Neural cell (in vitro differentiated cells): ENCODE results near the gene RPS24. TPM values are rescaled to one million over a fixed set of nuclear protein-coding genes. Genes with fewer than 3 reads are reported as not detected.

ENCODE experiments used
- H2AFZ ChIP-seq: fragments of 200-600, 300-800 bp; sonication (generic), shearing (Covaris generic); 2 replicates; pipeline ENCODE4 v1.6.0; 2014; ENCODE audit warnings: low read depth, mild to moderate bottlenecking, antibody characterized with exemption, low read length, moderate library complexity
- H3F3A ChIP-seq: fragments of 200-600 bp; shearing (Covaris generic); 2 replicates; pipeline ENCODE4 v1.6.1; 2016; ENCODE audit warnings: mild to moderate bottlenecking, moderate library complexity, mixed read lengths, antibody characterized with exemption, low read length; ENCODE audit not compliant: insufficient read depth, poor library complexity, severe bottlenecking
- H3K27ac ChIP-seq: fragments of 200-600, 300-800 bp; sonication (generic), shearing (Covaris generic); 2 replicates; pipeline ENCODE4 v1.5.1; 2014; ENCODE audit warnings: mild to moderate bottlenecking, low read length, moderate library complexity
- H3K27me3 ChIP-seq: fragments of 300-800, 200-600 bp; sonication (generic), shearing (Covaris generic); 2 replicates; pipeline ENCODE4 v1.6.0; 2014; ENCODE audit warnings: mild to moderate bottlenecking, low read depth, low read length, moderate library complexity; ENCODE audit not compliant: insufficient read depth
- H3K36me3 ChIP-seq: fragments of 300-800, 200-600 bp; sonication (generic), shearing (Covaris generic); 2 replicates; pipeline ENCODE4 v1.5.1; 2014; ENCODE audit warnings: mild to moderate bottlenecking, antibody characterized with exemption, low read length, moderate library complexity; ENCODE audit not compliant: insufficient read depth
- H3K4me2 ChIP-seq: fragments of 300-800, 200-600 bp; sonication (generic), shearing (Covaris generic); 2 replicates; pipeline ENCODE4 v1.6.0; 2014; ENCODE audit warnings: mild to moderate bottlenecking, low read length
- H3K4me3 ChIP-seq: fragments of 300-800, 200-600 bp; sonication (generic), shearing (Covaris generic); 2 replicates; pipeline ENCODE4 v1.5.1; 2014; ENCODE audit warnings: mild to moderate bottlenecking, low read length, moderate library complexity
- H3K79me2 ChIP-seq: fragments of 200-600 bp; shearing (Covaris generic); replicated peaks from 2 replicates; pipeline ENCODE4 v1.6.0; 2014; ENCODE audit warnings: mild to moderate bottlenecking, low read length, moderate library complexity; ENCODE audit not compliant: insufficient read depth
- H3K9ac ChIP-seq: fragments of 300-800, 200-600 bp; sonication (generic), shearing (Covaris generic); 2 replicates; pipeline ENCODE4 v1.6.1; 2016; ENCODE audit warnings: mild to moderate bottlenecking, low read length, mixed read lengths
- H3K9me2 ChIP-seq: fragments of 200-600 bp; shearing (Covaris generic); 2 replicates; pipeline ENCODE4 v1.6.1; 2016; ENCODE audit warnings: mild to moderate bottlenecking, low read length, mixed read lengths; ENCODE audit not compliant: insufficient read depth
- H3K9me3 ChIP-seq: fragments of 200-600, 300-800 bp; sonication (generic), shearing (Covaris generic); 2 replicates; pipeline ENCODE4 v1.6.1; 2016; ENCODE audit warnings: mild to moderate bottlenecking, mixed run types, low read length, moderate library complexity, mixed read lengths
- H4K20me1 ChIP-seq: fragments of 200-600 bp; shearing (Covaris generic); 2 replicates; pipeline ENCODE4 v1.6.1; 2016; ENCODE audit warnings: mild to moderate bottlenecking, mixed run types; ENCODE audit not compliant: insufficient read depth
- CTCF ChIP-seq: fragments of 450-650 bp; IDR thresholded peaks from 2 replicates; pipeline ENCODE4 v1.5.1; 2014; ENCODE audit warnings: antibody characterized with exemption, mild to moderate bottlenecking, moderate library complexity; ENCODE audit not compliant: poor library complexity, severe bottlenecking
- EP300 ChIP-seq: fragments of 450-650 bp; conservative IDR thresholded peaks from 2 replicates; pipeline ENCODE4 v1.6.1; 2014; ENCODE audit warnings: antibody characterized with exemption, mild to moderate bottlenecking, moderate library complexity; ENCODE audit not compliant: poor library complexity, severe bottlenecking
- EZH2 ChIP-seq: fragments of 200-600, 300-800 bp; shearing (Covaris generic), sonication (generic); IDR thresholded peaks from 2 replicates; pipeline ENCODE4 v1.6.1; 2014; ENCODE audit warnings: antibody characterized with exemption, low read length, borderline replicate concordance, mild to moderate bottlenecking; ENCODE audit not compliant: insufficient read depth, poor library complexity, severe bottlenecking
- MXI1 ChIP-seq: fragments of 450-650 bp; conservative IDR thresholded peaks from 2 replicates; pipeline ENCODE4 v1.6.1; 2014; ENCODE audit warnings: antibody characterized with exemption, mild to moderate bottlenecking; ENCODE audit not compliant: poor library complexity, severe bottlenecking
- POLR2AphosphoS5 ChIP-seq: IDR thresholded peaks from 2 replicates; pipeline ENCODE4 v1.6.1; 2012
- RAD21 ChIP-seq: fragments of 450-650 bp; conservative IDR thresholded peaks from 2 replicates; pipeline ENCODE4 v1.6.1; 2014; ENCODE audit warnings: antibody characterized with exemption, mild to moderate bottlenecking, moderate library complexity
- REST ChIP-seq: IDR thresholded peaks from 2 replicates; pipeline ENCODE4 v1.6.1; 2012; ENCODE audit warnings: borderline replicate concordance
- SMC3 ChIP-seq: fragments of 450-650 bp; conservative IDR thresholded peaks from 2 replicates; pipeline ENCODE4 v1.6.1; 2014; ENCODE audit warnings: antibody characterized with exemption, mild to moderate bottlenecking, moderate library complexity; ENCODE audit not compliant: poor library complexity
- TAF1 ChIP-seq: IDR thresholded peaks from 2 replicates; pipeline ENCODE4 v1.6.1; 2012; ENCODE audit warnings: low read depth
- polyA plus RNA-seq: library from polyadenylated mRNA; depleted of rRNA; stranded (reverse); fragments of >200 nt; gene quantifications from 2 replicates; pipeline ENCODE4 v1.2.3, GENCODE V29; 2014

The RPS24 gene
- polyA plus RNA-seq, 1 donor from 2014 or later: 2,734 TPM

DNA sequence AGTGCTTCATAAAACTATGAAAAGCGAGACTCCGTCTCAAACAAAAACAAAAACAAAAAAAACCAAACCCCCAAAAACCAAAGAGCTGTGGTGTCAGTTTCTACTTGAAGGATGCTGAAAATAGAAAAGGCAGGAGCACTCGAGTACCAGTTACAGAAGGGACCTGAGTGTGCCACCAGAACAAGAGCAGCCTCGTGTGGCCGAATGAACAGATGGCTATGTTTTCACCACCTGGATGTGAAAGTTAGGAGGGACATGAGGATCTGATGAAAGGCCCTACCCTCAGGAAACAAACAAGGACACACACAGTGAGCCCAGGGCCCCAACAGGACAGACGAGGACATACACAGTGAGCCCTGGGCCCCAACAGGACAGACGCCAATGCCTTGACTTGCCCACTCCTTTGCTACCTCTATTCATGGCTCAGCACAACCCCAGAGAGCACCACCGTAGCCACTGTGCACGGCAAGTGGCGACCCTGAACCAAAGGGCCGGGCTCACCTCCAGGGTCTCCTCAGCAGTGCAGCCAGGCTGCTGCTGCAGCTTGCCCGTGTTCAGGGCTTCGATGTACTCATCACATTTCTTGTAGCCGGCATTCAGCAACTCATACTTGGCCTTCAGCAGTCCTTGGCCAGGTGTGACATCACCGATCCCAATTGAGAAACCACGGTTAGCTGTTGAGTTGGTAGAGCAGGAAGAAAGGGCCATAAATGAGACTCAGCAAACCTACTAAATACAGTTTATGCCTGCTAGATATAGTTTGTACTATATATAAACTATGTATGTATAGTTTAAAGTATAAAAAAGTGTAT is 29.2 kb upstream of the RPS24 start:
- TF ChIP-seq RAD21 (peak; percentile 77), EP300 (no peak), CTCF (peak; percentile 66), SMC3 (peak; percentile 77)
- Histone ChIP-seq H2AFZ (no peak overlapping the region), H4K20me1 (no peaks in the 10 kb centered on the region), H3F3A (no peaks in the 10 kb centered on the region), H3K27ac (no peak overlapping the region), H3K4me3 (no peak overlapping the region), H3K9me2 (no peaks in the 10 kb centered on the region), H3K36me3 (peaks cover 6% of the 10 kb centered on the region), H3K79me2 (no peaks in the 10 kb centered on the region), H3K9me3 (no peaks in the 10 kb centered on the region), H3K9ac (no peak overlapping the region), H3K27me3 (no peaks in the 10 kb centered on the region), H3K4me2 (no peak overlapping the region)

DNA sequence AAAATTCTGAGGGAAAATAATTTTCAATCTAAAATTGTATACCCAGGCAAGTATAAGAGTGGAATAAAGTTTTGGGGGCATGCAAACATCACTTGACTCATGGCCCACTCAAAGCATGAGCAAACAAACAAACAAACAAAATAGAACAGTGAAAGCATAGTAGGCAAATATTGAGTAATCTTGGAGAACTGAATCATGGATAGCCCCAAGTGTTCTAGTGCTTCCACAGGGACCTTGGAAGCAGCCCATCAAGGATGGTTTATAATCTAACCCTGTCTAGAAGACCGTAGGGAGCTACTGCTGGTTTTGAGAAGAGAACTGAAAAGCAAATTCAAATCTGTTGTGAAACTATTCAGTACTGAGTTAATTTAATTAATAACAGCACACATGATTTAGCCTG is 26.5 kb upstream of the RPS24 start:
- Histone ChIP-seq H3F3A (no peaks in the 10 kb centered on the region), H3K9me3 (no peaks in the 10 kb centered on the region), H3K9ac (no peak overlapping the region), H3K9me2 (no peaks in the 10 kb centered on the region), H3K4me3 (no peak overlapping the region), H3K27ac (no peak overlapping the region), H3K79me2 (no peaks in the 10 kb centered on the region), H3K27me3 (no peaks in the 10 kb centered on the region), H3K36me3 (peaks cover 12% of the 10 kb centered on the region), H3K4me2 (no peak overlapping the region), H2AFZ (no peak overlapping the region), H4K20me1 (no peaks in the 10 kb centered on the region)
- no peak for TF ChIP-seq EP300

GRCh38 chr10:78009662-78010061 is 24.0 kb upstream of the RPS24 start:
- Histone ChIP-seq H3K79me2 (no peaks in the 10 kb centered on the region), H3K36me3 (peaks cover 12% of the 10 kb centered on the region), H3K4me2 (no peak overlapping the region), H4K20me1 (no peaks in the 10 kb centered on the region), H2AFZ (no peak overlapping the region), H3K4me3 (no peak overlapping the region), H3K9me2 (no peaks in the 10 kb centered on the region), H3F3A (no peaks in the 10 kb centered on the region), H3K9me3 (no peaks in the 10 kb centered on the region), H3K9ac (no peak overlapping the region), H3K27me3 (no peaks in the 10 kb centered on the region), H3K27ac (no peak overlapping the region)
- no peak for TF ChIP-seq MXI1

DNA sequence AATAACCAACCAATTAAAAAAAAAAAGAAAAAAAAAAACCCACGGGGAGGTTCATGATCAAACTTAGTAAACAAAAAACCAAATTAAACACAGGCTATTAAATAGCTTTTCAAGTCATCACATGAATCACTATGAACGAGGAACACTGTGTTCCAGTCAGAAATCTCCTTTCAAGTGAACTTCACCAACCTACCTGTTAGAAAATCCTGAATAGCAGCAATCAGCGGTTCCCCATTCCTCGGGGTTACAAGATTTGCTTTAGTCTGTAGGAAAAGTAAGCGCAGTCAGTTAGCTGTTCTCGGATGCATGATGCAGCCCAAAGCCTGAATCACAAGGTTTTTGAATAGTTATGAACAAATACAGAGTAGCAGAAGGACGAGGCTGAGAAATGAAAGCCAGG is 23.4 kb upstream of the RPS24 start:
- Histone ChIP-seq H2AFZ (no peak overlapping the region), H3K9me3 (no peaks in the 10 kb centered on the region), H3K36me3 (peaks cover 11% of the 10 kb centered on the region), H3K27ac (no peak overlapping the region), H3K27me3 (no peaks in the 10 kb centered on the region), H3K4me2 (no peak overlapping the region), H4K20me1 (no peaks in the 10 kb centered on the region), H3F3A (no peaks in the 10 kb centered on the region), H3K79me2 (no peaks in the 10 kb centered on the region), H3K9ac (no peak overlapping the region), H3K4me3 (no peak overlapping the region), H3K9me2 (no peaks in the 10 kb centered on the region)
- TF ChIP-seq TAF1 (no peak), CTCF (no peak), REST (no peak), MXI1 (no peak), EP300 (no peak), RAD21 (no peak), POLR2AphosphoS5 (no peak), SMC3 (no peak), EZH2 (no peak)
